IMR-90 (cell line): ENCODE measurements around the gene EMILIN2. TPM values are rescaled to one million over a fixed set of nuclear protein-coding genes. Genes with fewer than 3 reads are reported as not detected.

ENCODE experiments used
- ATAC-seq: fragments of 200-7000 bp; cut with Tn5 transposase; 2 replicates; pipeline ENCODE4 v1.9.1; 2020; ENCODE audit warnings: low read depth, mild to moderate bottlenecking, moderate library complexity
- BruUV-seq: library from RNA; stranded (reverse); fragments of 400-500 nt; replicated peaks from 2 replicates; lab custom pipeline; 2021; lab: Mats Ljungman, UMichigan
- CTCF ChIA-PET: fragments of 300-600 bp; formaldehyde crosslinking; extraction: SDS; loops from one replicate; lab custom pipeline; 2021; ENCODE audit warnings: antibody characterized with exemption; lab: Yijun Ruan, JAX
- POLR2A ChIA-PET: fragments of 300-600 bp; sonication (Branson Sonifier 250); formaldehyde crosslinking; loops from one replicate; lab custom pipeline; 2022; ENCODE audit warnings: antibody characterized with exemption; ENCODE audit not compliant: unreplicated experiment; lab: Charles Lee
- DNase-seq: peaks from one replicate; pipeline ENCODE4 v3.0.0; 2013
- H2AFZ ChIP-seq: replicated peaks from 2 replicates; pipeline ENCODE3; 2013; ENCODE audit warnings: low read length, mild to moderate bottlenecking; ENCODE audit not compliant: poor library complexity
- H2AK5ac ChIP-seq: 2 replicates; pipeline ENCODE4 v1.6.1; 2013; ENCODE audit warnings: low read depth, low read length, inconsistent platforms
- H2AK9ac ChIP-seq: replicated peaks from 2 replicates; pipeline ENCODE3; 2013; ENCODE audit warnings: mild to moderate bottlenecking, low read depth, low read length, moderate library complexity; ENCODE audit not compliant: poor library complexity
- H2BK120ac ChIP-seq: 2 replicates; pipeline ENCODE4 v1.6.1; 2013; ENCODE audit warnings: low read depth, low read length, inconsistent platforms
- H2BK15ac ChIP-seq: 3 replicates; pipeline ENCODE4 v1.6.1; 2013; ENCODE audit warnings: low read depth, low read length, inconsistent platforms
- H2BK20ac ChIP-seq: 2 replicates; pipeline ENCODE4 v1.6.1; 2013; ENCODE audit warnings: low read depth, mild to moderate bottlenecking, inconsistent platforms, low read length, moderate library complexity
- H2BK5ac ChIP-seq: 2 replicates; pipeline ENCODE4 v1.6.1; 2013; ENCODE audit warnings: mild to moderate bottlenecking, low read depth, low read length, inconsistent platforms; ENCODE audit not compliant: poor library complexity, severe bottlenecking
- H3K14ac ChIP-seq: replicated peaks from 2 replicates; pipeline ENCODE4 v1.6.1; 2013; ENCODE audit warnings: low read depth, low read length, inconsistent platforms
- H3K18ac ChIP-seq: 2 replicates; pipeline ENCODE4 v1.6.1; 2013; ENCODE audit warnings: low read depth, low read length, control low read depth
- H3K23ac ChIP-seq: 2 replicates; pipeline ENCODE4 v1.6.1; 2013; ENCODE audit warnings: low read depth, low read length, inconsistent platforms
- H3K27ac ChIP-seq: 2 replicates; pipeline ENCODE4 v1.5.1; 2013; ENCODE audit warnings: mild to moderate bottlenecking, control low read depth, low read length; ENCODE audit not compliant: insufficient read depth
- H3K27me3 ChIP-seq: 2 replicates; pipeline ENCODE4 v1.6.1; 2013; ENCODE audit warnings: low read length; ENCODE audit not compliant: control insufficient read depth, insufficient read depth
- H3K36me3 ChIP-seq: 2 replicates; pipeline ENCODE4 v1.6.1; 2013; ENCODE audit warnings: low read length, mixed read lengths; ENCODE audit not compliant: control insufficient read depth, insufficient read depth
- H3K4ac ChIP-seq: 2 replicates; pipeline ENCODE4 v1.6.1; 2013; ENCODE audit warnings: low read depth, low read length, inconsistent platforms
- H3K4me1 ChIP-seq: 2 replicates; pipeline ENCODE4 v1.6.1; 2013; ENCODE audit warnings: low read length, mixed read lengths; ENCODE audit not compliant: control insufficient read depth, insufficient read depth
- H3K4me2 ChIP-seq: 2 replicates; pipeline ENCODE4 v1.6.1; 2013; ENCODE audit warnings: low read depth, mild to moderate bottlenecking, control low read depth, low read length, moderate library complexity
- H3K4me3 ChIP-seq: 2 replicates; pipeline ENCODE4 v1.5.1; 2013; ENCODE audit warnings: low read depth, mild to moderate bottlenecking, control low read depth, low read length, moderate library complexity; ENCODE audit not compliant: insufficient read depth
- H3K56ac ChIP-seq: 2 replicates; pipeline ENCODE4 v1.6.1; 2013; ENCODE audit warnings: low read length, inconsistent platforms; ENCODE audit not compliant: insufficient read depth; ENCODE audit errors: extremely low read depth
- H3K79me1 ChIP-seq, 2 experiments: 2 replicates each; pipeline ENCODE4 v1.6.1; 2013; ENCODE audit warnings: low read length in 2 of 2, inconsistent platforms in 1 of 2, low read depth in 1 of 2
- H3K9ac ChIP-seq: 2 replicates; pipeline ENCODE4 v1.6.1; 2013; ENCODE audit warnings: low read depth, low read length, control low read depth
- H3K9me1 ChIP-seq: 2 replicates; pipeline ENCODE4 v1.6.1; 2013; ENCODE audit warnings: low read length, inconsistent platforms; ENCODE audit not compliant: insufficient read depth
- H3K9me3 ChIP-seq: 2 replicates; pipeline ENCODE4 v1.6.1; 2013; ENCODE audit warnings: low read length; ENCODE audit not compliant: control insufficient read depth, insufficient read depth
- H4K20me1 ChIP-seq: 2 replicates; pipeline ENCODE4 v1.6.1; 2013; ENCODE audit warnings: low read length, inconsistent platforms; ENCODE audit not compliant: insufficient read depth
- H4K5ac ChIP-seq: 2 replicates; pipeline ENCODE4 v1.6.1; 2013; ENCODE audit warnings: mild to moderate bottlenecking, low read depth, low read length, control low read depth
- H4K8ac ChIP-seq, 2 experiments: 2 replicates each; pipeline ENCODE4 v1.6.1; 2013; ENCODE audit warnings: low read depth in 2 of 2, low read length in 2 of 2, control low read depth in 1 of 2, inconsistent platforms in 1 of 2
- H4K91ac ChIP-seq: 2 replicates; pipeline ENCODE4 v1.6.1; 2013; ENCODE audit warnings: low read depth, low read length, inconsistent platforms; ENCODE audit not compliant: insufficient read depth
- BHLHE40 ChIP-seq: fragments of 150-350 bp; IDR thresholded peaks from 2 replicates; pipeline ENCODE4 v1.6.1; 2016; ENCODE audit warnings: mild to moderate bottlenecking, low read depth, low read length
- CTCF ChIP-seq: conservative IDR thresholded peaks from 2 replicates; pipeline ENCODE4 v1.5.1; 2012; ENCODE audit warnings: mild to moderate bottlenecking, low read depth, low read length, improper control_type of control experiment
- MAFK ChIP-seq: IDR thresholded peaks from 2 replicates; pipeline ENCODE4 v1.6.1; 2012; ENCODE audit warnings: low read depth, low read length, improper control_type of control experiment
- MAZ ChIP-seq: IDR thresholded peaks from 2 replicates; pipeline ENCODE4 v1.6.1; 2012; ENCODE audit warnings: low read depth, mild to moderate bottlenecking, low read length, improper control_type of control experiment, moderate library complexity, borderline replicate concordance
- NFE2L2 ChIP-seq: fragments of 150-350 bp; IDR thresholded peaks from 2 replicates; pipeline ENCODE4 v1.6.1; 2016; ENCODE audit warnings: low read depth, mild to moderate bottlenecking, low read length
- RCOR1 ChIP-seq: IDR thresholded peaks from 2 replicates; pipeline ENCODE4 v1.6.1; 2012; ENCODE audit warnings: mild to moderate bottlenecking, low read length, improper control_type of control experiment; ENCODE audit not compliant: insufficient replicate concordance
- WGBS, 2 experiments: methylation state at CpG; one replicate each; pipeline versions ENCODE4 v1.1.5 to v1.1.7; 2013; ENCODE audit warnings: missing lambda C conversion rate in 2 of 2; ENCODE audit not compliant: insufficient read length in 1 of 2; ENCODE audit errors: extremely low coverage in 2 of 2; 5-methylcytosine and 5-hydroxymethylcytosine counted together
- dilution Hi-C: fragments of 300-500 bp; cut with HindIII; formaldehyde crosslinking; loops from one replicate; pipeline ENCODE4 v1.14.3; 2018; ENCODE audit warnings: low sequenced_read_pairs; ENCODE audit not compliant: unreplicated experiment
- in situ Hi-C: fragments of 300-500 bp; cut with MboI; formaldehyde crosslinking; loops from 3 replicates; pipeline ENCODE4 v1.14.3; 2019; ENCODE audit warnings: low sequenced_read_pairs, inconsistent platforms, mixed read lengths
- intact Hi-C: fragments of 100-400 bp; cut with micrococcal nuclease; formaldehyde crosslinking; loops from 2 replicates; pipeline ENCODE4 v1.10.0; 2022
- polyA plus RNA-seq, 3 experiments: library from polyadenylated mRNA; depleted of rRNA; stranded (reverse); fragments of >200 nt; gene quantifications; 2 replicates each; pipeline ENCODE4 v1.2.3, GENCODE V29; 2012; ENCODE audit warnings: low replicate concordance in 1 of 3
- total RNA-seq: library from RNA; depleted of rRNA; stranded (reverse); fragments of >200 nt; gene quantifications from 2 replicates; pipeline ENCODE4 v1.2.3, GENCODE V29; 2012

Gene EMILIN2
- total and polyA plus RNA-seq, 2 of the 4 experiments (the other 2 are of a cell fraction) = under 0.01 to 0.14 TPM

GRCh38 chr18:2902327-2902726 is 55.5 kb downstream of the EMILIN2 start:
- no peak overlapping the region for H2AK5ac ChIP-seq
- H3K79me1 ChIP-seq = no peaks in the 10 kb centered on the region
- no peak overlapping the region for H3K4me2 ChIP-seq
- no TSS peak for BruUV-seq
- H3K18ac ChIP-seq = no peak overlapping the region
- no peak overlapping the region for H2BK120ac ChIP-seq
- no peak overlapping the region for H2BK20ac ChIP-seq
- H4K5ac ChIP-seq = no peak overlapping the region
- ATAC-seq (no peak), DNase-seq (no peak)
- no peaks in the 10 kb centered on the region for H4K20me1 ChIP-seq
- no peak overlapping the region for H2BK15ac ChIP-seq
- H3K9ac ChIP-seq = no peak overlapping the region
- no peak overlapping the region for H3K23ac ChIP-seq
- no peak overlapping the region for H2BK5ac ChIP-seq
- intact Hi-C loops (loop anchor here (5.0 kb wide), 1 partner anchor 95 kb away; no protein-coding TSS in a partner anchor), in situ Hi-C loops (no loop called here), dilution Hi-C loops (no loop called here)
- no peak overlapping the region for H3K56ac ChIP-seq
- no peak overlapping the region for H4K91ac ChIP-seq
- ChIA-PET CTCF (no interaction called here), POLR2A (no interaction called here)
- TF ChIP-seq NFE2L2 = no peak
- TF ChIP-seq BHLHE40 = no peak
- no peak for TF ChIP-seq MAFK
- no peak for TF ChIP-seq MAZ
- TF ChIP-seq CTCF = no peak
- no peak for TF ChIP-seq RCOR1
- no peak overlapping the region for H4K8ac ChIP-seq
- peaks cover 5% of the 10 kb centered on the region; the same call in 1 of the 2 replicates for H3K4me1 ChIP-seq
- no peak overlapping the region for H2AK9ac ChIP-seq
- H3K9me1 ChIP-seq = no peaks in the 10 kb centered on the region
- H2AFZ ChIP-seq = no peak overlapping the region
- no peaks in the 10 kb centered on the region for H3K9me3 ChIP-seq
- H3K27ac ChIP-seq = no peak overlapping the region
- peaks cover 29% of the 10 kb centered on the region for H3K27me3 ChIP-seq
- H3K4ac ChIP-seq = no peak overlapping the region
- no peak overlapping the region for H3K4me3 ChIP-seq
- no CpG with 5 or more reads among the region's 7 CpGs for WGBS, 2 experiments
- H3K14ac ChIP-seq = no peak overlapping the region
- H3K36me3 ChIP-seq = no peaks in the 10 kb centered on the region
